ENCODE measurements around the gene IGFBPL1. TPM values are rescaled to one million over a fixed set of nuclear protein-coding genes. Genes with fewer than 3 reads are reported as not detected.

The IGFBPL1 gene
- total RNA-seq, 1 experiment from 2014 or later = not detected

DNA sequence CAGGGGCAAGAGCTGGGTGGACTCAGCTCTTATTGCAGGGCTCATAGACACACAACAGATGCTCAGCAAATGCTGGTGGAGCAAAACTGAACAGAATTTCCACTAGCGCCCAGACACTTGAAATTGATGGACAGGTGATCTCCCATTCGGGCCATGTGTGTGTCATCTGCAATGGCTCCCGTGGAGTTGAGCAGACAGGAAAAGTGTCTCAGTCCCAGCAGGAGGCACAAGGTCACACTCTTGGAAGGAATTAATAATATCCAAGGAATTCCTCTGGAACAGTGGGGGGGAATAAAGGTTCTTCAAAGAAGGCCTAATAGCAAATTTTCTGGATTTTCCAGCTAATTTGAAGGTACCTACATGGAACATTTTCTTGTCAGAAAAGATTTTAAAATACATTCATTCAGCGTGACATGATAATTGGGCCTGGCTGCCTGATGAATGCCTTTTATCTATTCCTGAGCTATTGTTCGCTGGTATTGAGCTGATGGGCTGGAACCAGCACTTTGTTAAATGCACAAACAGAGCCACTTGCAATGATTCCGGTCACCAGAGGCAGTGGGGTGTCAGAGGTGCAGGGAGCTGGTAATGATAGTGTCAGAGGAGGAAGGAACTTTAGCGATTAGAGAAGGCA lies 63.3 kb downstream of the IGFBPL1 start:
- Histone ChIP-seq H3K27me3 (ENCODE audit: insufficient read depth, low read depth) (no peaks in the 10 kb centered on the region), H3K4me1 (replicated peaks; ENCODE audit: insufficient read depth) (no peaks in the 10 kb centered on the region), H4K20me1 (ENCODE audit: insufficient read depth) (no peaks in the 10 kb centered on the region), H3K9me2 (ENCODE audit: insufficient read depth) (no peaks in the 10 kb centered on the region), H2AFZ (no peak overlapping the region), H3K4me3 (no peak overlapping the region), H3K9me3 (ENCODE audit: insufficient read depth, low read depth) (no peaks in the 10 kb centered on the region), H3K79me2 (ENCODE audit: low read depth) (no peaks in the 10 kb centered on the region), H3K36me3 (ENCODE audit: low read depth) (no peaks in the 10 kb centered on the region), H3K27ac (no peak overlapping the region), H3F3A (ENCODE audit: insufficient read depth, low read depth) (no peaks in the 10 kb centered on the region), H3K4me2 (no peak overlapping the region)
- no peak for DNase-seq
- intact Hi-C loops (cut with micrococcal nuclease; ENCODE audit: unreplicated experiment) = loop anchor here (5.0 kb wide), 4 partner anchors 189 to 614 kb away; partner anchors contain the start of gene SHB
- no peak for TF ChIP-seq EZH2 (IDR thresholded peaks at IDR 0.05; ENCODE audit: low read depth)
- no peak for TF ChIP-seq CTCF (conservative IDR thresholded peaks at IDR 0.05)
- no TSS peak for BruUV-seq (replicated peaks)
- CTCF ChIA-PET = no interaction called here
- POLR2A ChIA-PET (ENCODE audit: unreplicated experiment) = no interaction called here

GRCh38 chr9:38359689-38360385 lies 64.4 kb downstream of the IGFBPL1 start:
- Histone ChIP-seq H3K27me3 (ENCODE audit: insufficient read depth, low read depth) (no peaks in the 10 kb centered on the region), H2AFZ (no peak overlapping the region), H3K36me3 (ENCODE audit: low read depth) (no peaks in the 10 kb centered on the region), H3K4me3 (no peak overlapping the region), H3K79me2 (ENCODE audit: low read depth) (no peaks in the 10 kb centered on the region), H3K9me3 (ENCODE audit: insufficient read depth, low read depth) (no peaks in the 10 kb centered on the region), H3K9me2 (ENCODE audit: insufficient read depth) (no peaks in the 10 kb centered on the region), H3K4me2 (no peak overlapping the region), H3K27ac (no peak overlapping the region), H4K20me1 (ENCODE audit: insufficient read depth) (no peaks in the 10 kb centered on the region), H3K4me1 (replicated peaks; ENCODE audit: insufficient read depth) (no peaks in the 10 kb centered on the region), H3F3A (ENCODE audit: insufficient read depth, low read depth) (no peaks in the 10 kb centered on the region)
- CTCF ChIA-PET = no interaction called here
- DNase-seq = no peak
- TF ChIP-seq CTCF (conservative IDR thresholded peaks at IDR 0.05) (no peak), EZH2 (IDR thresholded peaks at IDR 0.05; ENCODE audit: low read depth) (no peak)
- BruUV-seq (replicated peaks) = no TSS peak
- POLR2A ChIA-PET (ENCODE audit: unreplicated experiment) = no interaction called here
- intact Hi-C loops (cut with micrococcal nuclease; ENCODE audit: unreplicated experiment) = loop anchor here (5.0 kb wide), 4 partner anchors 188 to 613 kb away; partner anchors contain the start of gene SHB

DNA sequence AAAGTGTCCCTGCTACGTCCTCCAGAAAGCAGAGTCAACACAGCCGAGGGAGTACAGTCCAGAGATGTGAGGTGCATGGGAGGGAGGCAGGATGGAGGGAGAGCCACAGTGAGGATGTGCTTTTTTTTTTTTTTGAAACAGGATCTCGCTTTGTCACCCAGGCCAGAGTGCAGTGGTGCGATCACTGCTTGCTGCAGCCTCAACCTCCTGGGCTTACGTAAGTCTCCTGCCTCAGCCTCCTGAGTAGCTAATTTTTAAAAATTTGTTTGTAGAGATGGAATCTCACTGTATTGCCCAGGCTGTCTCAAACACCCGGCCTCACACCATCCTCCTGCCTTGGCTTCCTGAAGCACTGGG lies 65.0 kb downstream of the IGFBPL1 start:
- H3K9me3 ChIP-seq (ENCODE audit: insufficient read depth, low read depth) = no peaks in the 10 kb centered on the region
- H3K36me3 ChIP-seq (ENCODE audit: low read depth) = no peaks in the 10 kb centered on the region
- no peaks in the 10 kb centered on the region for H3K4me1 ChIP-seq (replicated peaks; ENCODE audit: insufficient read depth)
- no peaks in the 10 kb centered on the region for H3K9me2 ChIP-seq (ENCODE audit: insufficient read depth)
- H3K4me2 ChIP-seq = no peak overlapping the region
- ChIA-PET CTCF (no interaction called here), POLR2A (ENCODE audit: unreplicated experiment) (no interaction called here)
- BruUV-seq (replicated peaks) = no TSS peak
- H4K20me1 ChIP-seq (ENCODE audit: insufficient read depth) = no peaks in the 10 kb centered on the region
- no peaks in the 10 kb centered on the region for H3F3A ChIP-seq (ENCODE audit: insufficient read depth, low read depth)
- H3K27me3 ChIP-seq (ENCODE audit: insufficient read depth, low read depth) = no peaks in the 10 kb centered on the region
- H3K4me3 ChIP-seq = no peak overlapping the region
- intact Hi-C loops (cut with micrococcal nuclease; ENCODE audit: unreplicated experiment) = no loop called here
- no peak overlapping the region for H3K27ac ChIP-seq
- no peaks in the 10 kb centered on the region for H3K79me2 ChIP-seq (ENCODE audit: low read depth)
- H2AFZ ChIP-seq = no peak overlapping the region
- no peak for TF ChIP-seq CTCF (conservative IDR thresholded peaks at IDR 0.05)
- no peak for DNase-seq

All from PC-9 (cell line).